Heart right ventricle (tissue), 16 donors: ENCODE measurements around the gene EMILIN1. TPM values are rescaled to one million over a fixed set of nuclear protein-coding genes. Genes with fewer than 3 reads are reported as not detected.

Experiments used
- ATAC-seq, 8 donors: fragments of 200-7000 bp; cut with Tn5 transposase; one replicate each; pipeline ENCODE4 v1.9.1; 2020; ENCODE audit warnings: mild to moderate bottlenecking in 8 of 8, moderate library complexity in 8 of 8, moderate number of reproducible peaks in 1 of 8
- DNase-seq, 2 donors: peaks; one replicate each; pipeline ENCODE4 v3.0.0-alpha.2; 2020
- H3K27ac ChIP-seq, 10 donors: fragments of 200-600 bp; sonication (generic) in 2 of 10; one replicate each; pipeline versions ENCODE4 v1.5.0 to v1.8.0; 2020 to 2022; ENCODE audit warnings: mild to moderate bottlenecking in 3 of 10
- H3K27me3 ChIP-seq, 7 donors: fragments of 200-600 bp; one replicate each; pipeline ENCODE4 v1.8.0; 2021 to 2022; ENCODE audit warnings: mild to moderate bottlenecking in 2 of 7
- H3K36me3 ChIP-seq, 9 donors: fragments of 200-600 bp; sonication (generic) in 1 of 9; one replicate each; pipeline versions ENCODE4 v1.5.0 to v1.8.0; 2020 to 2022; ENCODE audit warnings: mild to moderate bottlenecking in 2 of 9
- H3K4me1 ChIP-seq, 9 donors: fragments of 200-600 bp; sonication (generic) in 1 of 9; one replicate each; pipeline versions ENCODE4 v1.5.0 to v1.8.0; 2020 to 2022; ENCODE audit warnings: mild to moderate bottlenecking in 4 of 9
- H3K4me3 ChIP-seq, 10 donors: fragments of 200-600 bp; sonication (generic) in 2 of 10; one replicate each; pipeline versions ENCODE4 v1.5.0 to v1.8.0; 2020 to 2022; ENCODE audit warnings: mild to moderate bottlenecking in 7 of 10, moderate library complexity in 2 of 10
- H3K9me3 ChIP-seq, 11 donors: fragments of 200-600 bp in 10 of 11; sonication (generic) in 2 of 11; one replicate each; pipeline versions ENCODE4 v1.5.0 to v1.8.0; 2013 to 2022; ENCODE audit warnings: mild to moderate bottlenecking in 2 of 11, control low read depth in 1 of 11, moderate library complexity in 1 of 11
- WGBS, 2 donors: extraction: QIAGEN DNeasy Blood & Tissue Kit; methylation state at CpG; one replicate each; pipeline ENCODE4 v1.1.7; 2013; ENCODE audit warnings: inconsistent platforms in 1 of 2; 5-methylcytosine and 5-hydroxymethylcytosine counted together
- intact Hi-C, 10 donors: fragments of 100-400 bp; cut with DNase I; formaldehyde crosslinking; loops; one replicate each; pipeline versions ENCODE4 v1.11.1 to v1.14.2; 2022
- polyA plus RNA-seq, 2 donors: library from polyadenylated mRNA; stranded (reverse); fragments of 200-250 nt; gene quantifications; one replicate each; pipeline ENCODE4 v1.2.3, GENCODE V29; 2013
- total RNA-seq, 10 donors: library from RNA; stranded (reverse); fragmentation: NEBNext Ultra II Directional in 3 of 10; extraction: Animal tissue kit (Norgen Biotek cat#: 25700) in 3 of 10; gene quantifications; one replicate each; pipeline versions ENCODE4 v1.2.1 to v1.2.4, GENCODE V29; 2021 to 2023
- TF ChIP-seq, protein P1 (sequence below), 9 donors: fragments of 200-600 bp; sonication (generic) in 2 of 9; IDR thresholded peaks; one replicate each; pipeline versions ENCODE4 v1.5.0 to v1.8.0; 2021 to 2022; ENCODE audit warnings: antibody characterized with exemption in 9 of 9, mild to moderate bottlenecking in 5 of 9, moderate library complexity in 1 of 9
- donor health status: Arrhythmogenic right ventricular cardiomyopathy.
- donor health status: ischemic (EF 13 %, LVEDD 7.1; RV severe dilation, severe dysfunction).
- donor health status: healthy with polysubstance abuse.
- donor health status: DM: no; HTN: yes; CAD: no.
- donor health status: DM: no; HTN: no; CAD: no.
- donor health status: ischemic (EF 25% LVEDD 6.9; RV normal size, moderate dysfunction).
- donor health status: ischemic (EF 25% LVEDD 5.7; RV mildly dilated, moderate dysfunction).
- donor health status: healthy.
- donor health status: DM: yes; HTN: yes; CAD: no.
- donor health status: Ischemic cardiomyopathy.
- donor health status: ischemic (EF 35%, LVEDD 5.7; RV mildly dilated, moderate dysfunction).
- donor health status: nonischemic (EF 11% LVEDD 7.7; RV severe dilation, severe dysfunction).
- donor health status: DM: yes; HTN: yes; CAD: no.
- donor health status: PGD.
- donor health status: ischemic (EF 29% LVEDD 5.4; RV normal size, mild dysfunction).
- donor health status: nonischemic (EF 23%, LVEDD 6.1; RV moderate dilation, normal function).

The EMILIN1 gene
- total and polyA plus RNA-seq, 12 donors = 6.8 to 53.2 (median 15.3) TPM

DNA sequence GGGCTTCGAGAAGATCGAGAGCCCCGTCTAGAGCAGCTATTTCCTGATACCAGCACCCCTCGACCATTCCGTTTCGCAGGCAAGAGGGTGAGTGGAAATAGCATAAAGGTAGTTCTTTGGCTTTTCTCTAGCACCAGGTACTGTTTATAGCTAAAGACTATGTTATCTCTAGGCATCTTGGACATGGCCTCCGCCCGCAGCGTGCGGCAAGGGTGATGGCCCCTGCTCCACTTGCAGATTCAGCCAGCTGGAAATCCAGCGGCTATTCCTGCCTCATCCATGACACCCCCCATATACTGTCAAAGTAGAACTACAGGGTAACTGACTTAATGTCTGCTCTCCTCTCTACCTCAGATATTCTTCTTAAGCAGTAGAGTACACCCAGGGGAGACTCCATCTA, 23.7 kb upstream of the EMILIN1 start:
- Histone ChIP-seq H3K4me1 (peaks cover 2 to 20% (median 13%) of the 10 kb centered on the region in 9 donors), H3K27ac (no peak overlapping the region), H3K27me3 (no peaks in the 10 kb centered on the region), H3K36me3 (peaks cover 0 to 68% (median 31%) of the 10 kb centered on the region in 9 donors), H3K9me3 (no peaks in the 10 kb centered on the region), H3K4me3 (no peak overlapping the region)
- TF ChIP-seq, protein P1, sequence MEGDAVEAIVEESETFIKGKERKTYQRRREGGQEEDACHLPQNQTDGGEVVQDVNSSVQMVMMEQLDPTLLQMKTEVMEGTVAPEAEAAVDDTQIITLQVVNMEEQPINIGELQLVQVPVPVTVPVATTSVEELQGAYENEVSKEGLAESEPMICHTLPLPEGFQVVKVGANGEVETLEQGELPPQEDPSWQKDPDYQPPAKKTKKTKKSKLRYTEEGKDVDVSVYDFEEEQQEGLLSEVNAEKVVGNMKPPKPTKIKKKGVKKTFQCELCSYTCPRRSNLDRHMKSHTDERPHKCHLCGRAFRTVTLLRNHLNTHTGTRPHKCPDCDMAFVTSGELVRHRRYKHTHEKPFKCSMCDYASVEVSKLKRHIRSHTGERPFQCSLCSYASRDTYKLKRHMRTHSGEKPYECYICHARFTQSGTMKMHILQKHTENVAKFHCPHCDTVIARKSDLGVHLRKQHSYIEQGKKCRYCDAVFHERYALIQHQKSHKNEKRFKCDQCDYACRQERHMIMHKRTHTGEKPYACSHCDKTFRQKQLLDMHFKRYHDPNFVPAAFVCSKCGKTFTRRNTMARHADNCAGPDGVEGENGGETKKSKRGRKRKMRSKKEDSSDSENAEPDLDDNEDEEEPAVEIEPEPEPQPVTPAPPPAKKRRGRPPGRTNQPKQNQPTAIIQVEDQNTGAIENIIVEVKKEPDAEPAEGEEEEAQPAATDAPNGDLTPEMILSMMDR (IDR thresholded peaks at IDR 0.05) = no peak
- intact Hi-C loops = loop anchor here in 2 of 10 donors (5.0 kb wide), 1 partner anchor 33 kb away; the partner anchor contains the start of gene KHK (in 2 of the 2)
- DNase-seq (no peak), ATAC-seq (no peak)
- WGBS, 2 donors = 94 to 95% methylated on average over 11 of the region's 11 CpGs

DNA sequence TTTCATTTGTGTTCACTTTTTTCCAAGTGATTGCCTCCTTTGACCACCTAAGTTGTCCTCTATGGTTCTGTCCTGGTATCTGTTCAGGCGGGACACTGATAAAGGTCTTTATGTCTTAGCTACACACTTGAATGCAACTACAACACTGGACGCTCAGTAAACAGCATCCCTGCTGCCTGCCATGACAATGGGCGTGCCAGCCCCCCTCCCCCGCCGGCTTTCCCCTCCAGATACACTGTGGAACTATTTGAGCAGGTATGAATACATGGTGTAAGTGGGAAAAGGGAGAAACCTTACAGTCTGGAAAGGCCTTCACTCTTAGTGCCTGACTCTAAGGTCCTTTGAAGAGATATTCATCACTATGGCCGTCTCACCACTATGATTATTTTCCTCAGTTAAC, 21.2 kb upstream of the EMILIN1 start:
- intact Hi-C loops = no loop called here
- no peak for ATAC-seq
- TF ChIP-seq, protein P1 (IDR thresholded peaks at IDR 0.05) = no peak
- peaks cover 0 to 13% (median 4%) of the 10 kb centered on the region in 9 donors for H3K4me1 ChIP-seq
- no peaks in the 10 kb centered on the region for H3K9me3 ChIP-seq
- no peak overlapping the region for H3K4me3 ChIP-seq
- H3K27me3 ChIP-seq = no peaks in the 10 kb centered on the region
- no peak overlapping the region for H3K27ac ChIP-seq
- no peak for DNase-seq
- WGBS, 2 donors = 93 to 94% methylated on average over 6 of the region's 6 CpGs
- peaks cover 0 to 85% (median 33%) of the 10 kb centered on the region in 9 donors for H3K36me3 ChIP-seq

DNA sequence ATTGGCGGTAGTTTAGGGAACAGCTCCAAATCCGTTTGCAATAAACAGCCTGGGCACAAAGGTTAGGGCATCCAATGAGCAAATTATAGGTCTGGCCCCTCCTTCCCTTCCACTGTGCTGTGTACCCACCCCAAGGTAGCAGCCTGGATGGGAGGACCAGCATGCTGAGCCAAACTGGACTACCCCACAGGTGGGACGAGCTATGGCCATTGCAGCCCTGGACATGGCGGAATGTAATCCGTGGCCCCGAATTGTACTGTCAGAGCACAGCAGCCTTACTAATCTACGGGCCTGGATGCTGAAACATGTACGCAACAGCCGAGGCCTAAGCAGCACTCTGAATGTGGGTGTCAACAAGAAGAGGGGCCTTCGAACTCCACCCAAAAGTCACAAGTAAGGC, 20.2 kb upstream of the EMILIN1 start:
- intact Hi-C loops = no loop called here
- Histone ChIP-seq H3K36me3 (peaks cover 0 to 93% (median 33%) of the 10 kb centered on the region in 9 donors), H3K27ac (no peak overlapping the region), H3K4me1 (peaks cover 0 to 12% (median 0%) of the 10 kb centered on the region in 9 donors), H3K9me3 (no peaks in the 10 kb centered on the region), H3K4me3 (no peak overlapping the region), H3K27me3 (no peaks in the 10 kb centered on the region)
- DNase-seq = no peak
- ATAC-seq = no peak
- 93 to 94% methylated on average over 10 of the region's 10 CpGs for WGBS, 2 donors
- TF ChIP-seq, protein P1 (IDR thresholded peaks at IDR 0.05) = no peak

DNA sequence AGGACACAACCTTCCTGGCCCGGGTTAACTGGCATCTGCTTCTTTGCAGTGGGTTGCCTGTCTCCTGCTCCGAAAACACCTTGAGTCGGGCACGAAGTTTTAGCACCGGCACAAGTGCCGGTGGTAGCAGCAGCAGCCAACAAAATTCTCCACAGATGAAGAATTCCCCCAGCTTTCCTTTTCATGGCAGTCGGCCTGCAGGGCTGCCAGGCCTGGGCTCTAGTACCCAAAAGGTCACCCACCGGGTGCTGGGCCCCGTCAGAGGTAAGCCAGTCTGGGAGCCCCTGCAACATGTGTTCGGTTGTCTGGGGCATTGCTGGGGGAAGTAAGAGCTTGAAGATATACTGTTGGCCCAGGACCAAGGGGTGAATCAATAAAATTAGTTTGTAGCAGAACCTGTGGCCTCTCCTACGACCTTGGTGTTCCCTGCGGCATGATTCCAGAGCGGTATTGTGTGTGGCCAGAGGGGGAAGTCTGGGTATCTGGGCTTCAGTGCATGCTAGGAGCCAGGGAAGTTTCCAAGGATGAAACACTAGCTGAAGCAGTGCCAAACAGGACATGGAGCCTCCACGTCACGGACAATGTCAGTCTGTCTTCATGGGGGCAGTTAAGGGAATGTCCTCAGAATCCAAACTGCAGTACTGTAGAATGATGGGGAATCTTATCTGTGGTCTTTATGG, 19.1 kb upstream of the EMILIN1 start:
- no peaks in the 10 kb centered on the region for H3K27me3 ChIP-seq
- TF ChIP-seq, protein P1 (IDR thresholded peaks at IDR 0.05) = no peak
- DNase-seq = no peak

More for the DNA sequence above, 19.1 kb upstream of the EMILIN1 start:
- Histone ChIP-seq H3K4me1 (peaks cover 0 to 18% (median 4%) of the 10 kb centered on the region in 9 donors), H3K9me3 (no peaks in the 10 kb centered on the region), H3K4me3 (no peak overlapping the region), H3K27ac (peak overlapping the region in 2 of 10 donors; percentile 13 to 31), H3K36me3 (peaks cover 0 to 82% (median 29%) of the 10 kb centered on the region in 9 donors)
- intact Hi-C loops = no loop called here
- peak; percentile 11 to 44 (median 37) for ATAC-seq
- WGBS, 2 donors = 67 to 75% methylated on average over 15 of the region's 15 CpGs
